Activated T-cell treated with anti-CD3 and anti-CD28 coated beads, Interleukin-2, amount 50 U/mL, for 48 hours (primary cell): ENCODE data around the gene FMN1.
A peak's percentile ranks its signal among the peaks of the same experiment; 100 is the strongest.

Source experiments
- DNase-seq, 2 experiments: peaks; one replicate each; pipeline ENCODE4 v3.0.0-alpha.2; 2020

Gene FMN1

GRCh38 chr15:33194704-33195670 lies at the start of gene FMN1:
Gene FMN1, minus strand, starts transcription at chr15:33194714. Its CDS starts 39,800 bp downstream, at chr15:33154914.
- peak; percentile 93 to 94 for DNase-seq

GRCh38 chr15:33243869-33244268 lies 49.4 kb upstream of the FMN1 start:
- no peak for DNase-seq

- no peak for DNase-seq
Measured at GRCh38 chr15:33243393-33243792, 48.9 kb upstream of the FMN1 start.

- no peak for DNase-seq
Measured at GRCh38 chr15:33242669-33243191, 48.2 kb upstream of the FMN1 start.

GRCh38 chr15:33242165-33242564 lies 47.7 kb upstream of the FMN1 start:
- peak; percentile 37 to 39 for DNase-seq

- no peak for DNase-seq
Measured at GRCh38 chr15:33236841-33237509, 42.5 kb upstream of the FMN1 start.

- DNase-seq, result no peak
Measured at GRCh38 chr15:33234020-33234461, 39.5 kb upstream of the FMN1 start.

GRCh38 chr15:33226559-33227181 lies 32.2 kb upstream of the FMN1 start:
- DNase-seq, result peak; percentile 31 to 52

- no peak for DNase-seq
Measured at GRCh38 chr15:33218071-33218491, 23.6 kb upstream of the FMN1 start.

GRCh38 chr15:33215941-33216872 lies 21.7 kb upstream of the FMN1 start:
- no peak for DNase-seq

- DNase-seq, result no peak
Measured at GRCh38 chr15:33211176-33211808, 16.8 kb upstream of the FMN1 start.

GRCh38 chr15:33209575-33210481 lies 15.3 kb upstream of the FMN1 start:
- DNase-seq, result peak in 1 of 2 experiments; percentile 27

GRCh38 chr15:33207646-33208045 lies 13.1 kb upstream of the FMN1 start:
- DNase-seq, result no peak

- DNase-seq, result no peak
Measured at GRCh38 chr15:33206366-33206765, 11.9 kb upstream of the FMN1 start.

- no peak for DNase-seq
Measured at GRCh38 chr15:33204926-33205325, 10.4 kb upstream of the FMN1 start.

GRCh38 chr15:33204087-33204486 lies 9.6 kb upstream of the FMN1 start:
- DNase-seq, result no peak

- peak; percentile 78 to 79 for DNase-seq
Measured at GRCh38 chr15:33201491-33202231, 7.1 kb upstream of the FMN1 start.

GRCh38 chr15:33200903-33201302 lies 6.4 kb upstream of the FMN1 start:
- DNase-seq, result no peak

- no peak for DNase-seq
Measured at GRCh38 chr15:33200444-33200843, 5.9 kb upstream of the FMN1 start.

- DNase-seq, result no peak
Measured at GRCh38 chr15:33198541-33198940, 4.0 kb upstream of the FMN1 start.
